H1 (cell line): ENCODE data around the gene COL11A2. TPM values are rescaled to one million over a fixed set of nuclear protein-coding genes. Genes with fewer than 3 reads are reported as not detected.

ENCODE experiments used
- EP300 ChIP-seq, 2 experiments: IDR thresholded peaks; 1 replicate in 1 of 2; 2 replicates in 1 of 2; pipeline ENCODE4 v1.6.1; 2011 to 2012; ENCODE audit warnings: low read depth in 2 of 2, low read length in 2 of 2, mild to moderate bottlenecking in 2 of 2, borderline replicate concordance in 1 of 2, inconsistent platforms in 1 of 2, moderate library complexity in 1 of 2
- GABPA ChIP-seq: IDR thresholded peaks from 2 replicates; pipeline ENCODE4 v1.6.1; 2011; ENCODE audit warnings: mild to moderate bottlenecking, low read length, moderate library complexity, borderline replicate concordance; ENCODE audit not compliant: insufficient read depth
- GTF2F1 ChIP-seq: IDR thresholded peaks from 2 replicates; pipeline ENCODE4 v1.6.1; 2012; ENCODE audit warnings: low read depth, low read length, improper control_type of control experiment, borderline replicate concordance
- RAD21 ChIP-seq, 2 experiments: IDR thresholded peaks in 1 of 2; conservative IDR thresholded peaks in 1 of 2; 2 replicates each; pipeline ENCODE4 v1.6.1; 2011; ENCODE audit warnings: low read depth in 2 of 2, low read length in 2 of 2, improper control_type of control experiment in 1 of 2, inconsistent platforms in 1 of 2, mild to moderate bottlenecking in 1 of 2, moderate library complexity in 1 of 2
- TCF12 ChIP-seq: IDR thresholded peaks from 2 replicates; pipeline ENCODE4 v1.6.1; 2011; ENCODE audit warnings: low read depth, mild to moderate bottlenecking, low read length
- polyA plus RNA-seq, 7 experiments: library from polyadenylated mRNA; depleted of rRNA in 3 of 7; stranded (reverse) in 5 of 7; unstranded in 2 of 7; fragments of >200 nt in 5 of 7; fragments of 200-250 nt in 2 of 7; gene quantifications; 1 replicate in 5 of 7; 2 replicates in 1 of 7; 4 replicates in 1 of 7; pipeline versions ENCODE4 v1.2.1 to v1.2.3, GENCODE V29; 2011 to 2013; ENCODE audit warnings: missing spikeins in 2 of 7, mixed read lengths in 2 of 7
- total RNA-seq: library from RNA; stranded (reverse); fragmentation: NEBNext Ultra II Directional; extraction: Animal tissue kit (Norgen Biotek cat#: 25700); gene quantifications from 2 replicates; pipeline ENCODE4 v1.2.1, GENCODE V29; 2021

COL11A2 gene
- total and polyA plus RNA-seq, 2 of the 8 experiments (the other 6 are each of a cell fraction or from before 2014, with no cell fraction given): 2.8 to 3.8 TPM

DNA sequence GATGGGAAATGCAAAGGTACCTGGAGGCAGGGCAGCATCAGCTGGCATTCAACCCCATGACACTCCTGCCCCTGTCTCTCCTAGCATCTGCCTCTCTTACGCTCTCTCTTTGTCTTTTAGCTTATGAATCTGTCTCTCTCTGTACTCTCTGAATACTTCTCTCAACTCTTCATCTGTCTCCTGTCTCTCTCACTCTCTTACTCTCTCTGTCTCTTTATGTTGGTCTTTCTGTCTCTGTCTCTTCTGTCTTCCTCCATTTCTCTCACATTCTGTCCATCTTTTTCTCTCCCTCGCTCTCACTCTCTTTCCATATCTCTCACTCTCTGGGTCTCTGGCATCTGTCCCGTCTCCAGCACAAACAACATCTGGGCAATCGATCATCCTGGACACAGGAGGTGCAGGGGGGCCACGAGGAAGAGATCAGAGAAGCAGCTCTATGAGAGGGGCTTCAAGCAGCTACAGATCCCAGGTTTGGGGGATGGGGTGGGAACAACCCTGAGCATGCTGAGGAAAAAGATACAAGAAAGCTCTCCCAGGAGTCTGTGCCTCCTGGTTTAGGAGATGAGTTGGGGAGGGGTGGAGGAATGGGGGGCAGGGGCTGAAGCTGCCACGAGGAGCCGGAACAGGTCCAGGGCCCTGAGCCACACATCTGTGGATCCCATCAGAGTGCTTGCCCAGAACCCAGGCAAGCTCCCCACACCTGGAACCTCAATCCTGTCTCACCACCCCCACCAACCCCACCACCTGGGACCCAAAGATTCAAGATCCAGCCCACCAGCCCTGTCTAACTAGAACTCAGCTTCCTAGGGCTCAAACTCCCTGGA is 2.4 kb downstream of the COL11A2 start (continued):
- TF ChIP-seq EP300 (IDR thresholded peaks at IDR 0.05; ENCODE audit: borderline replicate concordance in 1 of 2, low read depth in 2 of 2, low read length in 2 of 2) (no peak), GTF2F1 (no peak), RAD21 (IDR thresholded peaks at IDR 0.05 in 1 of 2, conservative IDR thresholded peaks at IDR 0.05 in 1 of 2; ENCODE audit: low read depth in 2 of 2, low read length in 2 of 2) (no peak), GABPA (no peak), TCF12 (no peak)
